HPDE6-E6E7 (cell line): ENCODE measurements around the gene PRDX3.

Source experiments
- DNase-seq: peaks from one replicate; pipeline ENCODE4 v3.0.0; 2011; ENCODE audit warnings: missing footprints; ENCODE audit errors: extremely low spot score

The PRDX3 gene

GRCh38 chr10:119129721-119130120 lies 48.9 kb downstream of the PRDX3 start:
- no peak for DNase-seq

DNA sequence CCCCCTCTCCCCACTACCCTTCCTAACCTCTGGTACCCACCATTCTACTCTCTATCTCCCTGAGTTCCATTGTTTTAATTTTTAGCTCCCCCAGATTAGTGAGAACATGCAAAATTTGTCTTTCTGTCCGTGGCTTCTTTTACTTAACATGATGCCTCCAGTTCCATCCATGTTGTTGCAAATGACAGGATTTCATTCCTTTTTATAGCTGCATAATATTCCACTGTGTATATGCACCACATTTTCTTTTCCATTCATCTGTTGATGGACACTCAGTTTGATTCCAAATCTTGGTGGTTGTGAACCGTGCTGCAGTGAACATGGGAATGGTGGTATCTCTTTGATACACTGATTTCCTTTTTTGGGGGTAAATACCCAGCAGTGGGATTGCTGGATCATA lies 52.7 kb downstream of the PRDX3 start:
- DNase-seq, result no peak

DNA sequence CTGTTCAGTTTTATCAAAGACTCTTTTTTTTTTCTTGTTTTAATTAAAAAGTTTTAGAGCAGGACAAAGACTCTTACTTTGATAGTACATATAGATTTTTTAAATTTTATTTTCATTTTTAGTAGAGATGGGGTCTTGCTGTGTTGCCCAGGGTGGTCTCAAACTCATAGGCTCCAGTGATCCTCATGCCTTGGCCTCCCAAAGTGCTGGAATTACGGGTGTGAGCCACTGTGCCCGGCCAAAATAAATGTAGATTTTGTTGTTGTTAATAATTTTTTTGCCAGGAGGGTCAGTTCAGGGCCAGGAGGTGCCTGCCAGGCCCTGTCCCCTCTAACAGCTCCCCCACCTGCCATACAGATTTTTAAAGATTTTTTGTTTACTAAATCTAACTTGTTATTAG lies 57.7 kb downstream of the PRDX3 start:
- no peak for DNase-seq

- DNase-seq, result no peak
Observed at GRCh38 chr10:119120413-119120867, 58.2 kb downstream of the PRDX3 start.

DNA sequence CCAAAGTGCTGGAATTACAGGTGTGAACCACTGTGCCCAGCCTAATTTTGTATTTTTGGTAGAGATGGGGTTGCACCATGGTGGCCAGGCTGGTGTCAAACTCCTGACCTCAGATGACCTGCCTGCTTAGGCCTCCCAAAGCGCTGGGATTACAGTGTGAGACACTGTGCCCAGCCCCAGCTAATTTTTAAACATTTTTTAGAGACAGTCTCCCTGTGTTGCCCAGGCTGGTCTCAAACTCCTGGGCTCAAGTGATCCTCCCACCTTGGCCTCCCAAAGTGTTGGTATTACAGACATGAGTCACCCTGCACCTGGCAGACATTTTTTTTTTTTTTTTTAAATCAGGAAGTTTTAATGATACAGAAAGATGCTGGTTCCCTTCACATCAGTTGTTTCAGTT lies 59.2 kb downstream of the PRDX3 start:
- DNase-seq, result no peak

- no peak for DNase-seq
Observed at GRCh38 chr10:119118231-119118630, 60.4 kb downstream of the PRDX3 start.
